ENCODE data around the gene PEX26.
A peak's percentile ranks its signal among the peaks of the same experiment; 100 is the strongest.
"Not testable (repeated sequence)": the region's sequence is repeated elsewhere in the genome, so short reads cannot be mapped to it uniquely, and the experiment has no call there.

Gene PEX26

DNA sequence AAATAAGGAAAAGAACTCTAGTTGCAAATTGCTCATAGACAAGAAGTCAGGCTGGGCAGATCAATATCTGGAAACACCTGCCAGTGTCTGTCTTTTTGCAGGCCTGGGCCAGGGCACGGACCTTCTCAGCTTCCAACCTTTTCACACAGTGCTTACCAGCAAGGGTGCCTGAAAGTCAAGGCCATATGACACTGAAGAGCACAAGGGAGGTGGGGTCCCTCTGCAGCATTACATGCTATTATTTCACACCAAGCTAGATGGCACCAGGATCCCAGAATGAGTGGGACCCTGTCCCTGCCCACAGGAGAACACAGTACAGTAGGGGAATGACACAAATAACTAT is 5.9 kb upstream of the PEX26 start:
- DNase-seq: no peak

DNA sequence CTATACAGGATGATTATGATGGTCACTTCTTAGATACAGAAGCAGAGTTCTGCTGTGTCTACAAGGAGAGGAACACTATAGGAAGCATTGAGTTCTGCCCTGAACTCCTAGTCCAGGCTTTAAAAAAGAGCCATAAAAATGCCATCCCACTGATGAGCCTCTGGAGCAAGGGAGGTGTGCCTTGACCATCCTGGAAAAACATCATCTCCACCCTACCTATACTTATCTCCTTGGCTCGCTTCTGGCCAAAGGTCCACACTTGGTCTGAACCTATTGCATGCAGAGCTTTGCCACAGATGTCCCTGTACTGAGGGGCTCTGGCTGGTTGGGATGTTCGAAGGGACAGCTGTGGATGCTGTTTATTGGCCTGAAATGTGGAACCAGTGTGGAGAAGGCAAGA is 4.3 kb upstream of the PEX26 start:
- no peak for DNase-seq

DNA sequence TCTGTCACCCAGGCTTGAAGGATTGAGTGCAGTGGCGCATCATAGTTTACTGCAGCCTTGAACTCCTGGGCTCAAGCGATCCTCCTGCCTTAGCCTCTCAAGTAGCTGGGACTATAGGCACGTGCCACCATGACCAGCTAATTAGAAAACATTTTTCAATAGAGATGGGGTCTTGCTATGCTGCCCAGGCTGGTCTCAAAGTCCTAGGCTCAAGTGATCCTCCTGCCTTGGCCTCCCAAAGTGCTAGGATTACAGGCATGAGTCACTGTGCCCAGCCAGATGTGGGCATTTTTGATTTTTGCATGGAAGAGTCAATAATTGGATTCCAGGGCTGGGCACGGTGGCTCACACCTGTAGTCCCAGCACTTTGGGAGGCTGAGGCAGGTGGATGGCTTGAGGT is 3.9 kb upstream of the PEX26 start:
- not testable (repeated sequence) for DNase-seq

DNA sequence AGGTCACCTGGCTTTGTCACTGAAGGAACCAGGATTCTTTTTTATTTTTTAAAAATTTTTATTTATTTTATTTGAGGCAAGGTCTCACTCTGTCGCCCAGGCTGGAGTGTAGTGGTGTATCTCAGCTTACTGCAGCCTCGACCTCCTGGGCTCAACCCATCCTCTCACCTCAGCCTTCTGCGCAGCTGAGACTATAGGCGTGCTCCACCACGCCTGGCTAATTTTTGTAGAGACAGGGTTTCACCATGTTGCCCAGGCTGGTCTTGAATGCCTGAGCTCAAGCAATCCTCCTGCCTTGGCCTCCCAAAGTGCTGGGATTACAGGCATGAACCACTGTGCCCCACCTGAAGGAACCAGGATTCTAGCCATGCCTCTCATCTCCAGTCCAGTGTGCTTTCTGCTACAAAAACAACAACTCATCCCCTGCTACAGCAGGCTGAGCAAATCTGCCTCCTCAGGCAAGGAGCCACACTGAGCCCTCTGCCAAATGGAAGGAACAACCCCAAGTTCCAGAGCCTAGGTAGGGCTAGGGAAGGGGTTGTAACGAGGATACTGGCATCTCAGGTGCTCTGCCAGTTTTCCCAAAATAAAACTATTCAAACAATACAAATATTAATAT is 2.6 kb upstream of the PEX26 start:
- no peak for DNase-seq

DNA sequence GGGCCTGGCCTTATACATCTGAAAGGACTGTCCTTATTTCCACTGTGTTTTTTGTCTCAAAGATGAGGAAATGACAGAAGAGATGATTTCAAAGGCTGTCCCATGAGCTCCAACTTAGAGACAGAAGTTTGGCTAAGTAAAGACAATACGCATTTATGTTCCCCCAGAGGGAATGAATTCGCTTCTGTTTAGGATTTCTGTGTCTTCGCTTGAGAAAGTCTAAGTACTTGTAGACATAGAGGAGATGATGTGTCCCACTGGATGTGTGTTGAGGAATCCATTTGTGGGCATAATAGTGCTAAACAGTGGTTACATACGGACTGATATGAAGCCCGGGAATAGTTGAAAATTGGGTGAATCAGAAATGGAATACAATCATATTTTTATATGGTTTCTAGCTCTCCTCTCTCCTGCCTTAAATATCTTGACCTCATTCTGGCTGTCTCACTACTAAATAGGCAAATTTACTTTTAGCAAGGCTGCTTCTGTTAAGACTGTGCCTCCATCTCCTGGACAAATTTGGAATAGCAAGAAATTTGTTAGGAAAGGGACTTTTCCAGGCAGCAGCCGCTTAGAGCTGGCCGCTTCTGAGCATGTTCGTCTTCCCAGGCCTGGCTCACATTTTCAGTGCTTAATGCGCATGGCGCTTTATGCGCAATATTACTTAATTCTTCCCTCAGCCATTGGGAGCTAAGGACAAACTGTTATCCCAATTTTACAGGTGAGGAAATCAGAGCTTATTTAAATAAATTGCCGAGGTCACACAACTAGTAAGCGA is 1.9 kb upstream of the PEX26 start:
- peak; percentile 62 to 75 for DNase-seq

DNA sequence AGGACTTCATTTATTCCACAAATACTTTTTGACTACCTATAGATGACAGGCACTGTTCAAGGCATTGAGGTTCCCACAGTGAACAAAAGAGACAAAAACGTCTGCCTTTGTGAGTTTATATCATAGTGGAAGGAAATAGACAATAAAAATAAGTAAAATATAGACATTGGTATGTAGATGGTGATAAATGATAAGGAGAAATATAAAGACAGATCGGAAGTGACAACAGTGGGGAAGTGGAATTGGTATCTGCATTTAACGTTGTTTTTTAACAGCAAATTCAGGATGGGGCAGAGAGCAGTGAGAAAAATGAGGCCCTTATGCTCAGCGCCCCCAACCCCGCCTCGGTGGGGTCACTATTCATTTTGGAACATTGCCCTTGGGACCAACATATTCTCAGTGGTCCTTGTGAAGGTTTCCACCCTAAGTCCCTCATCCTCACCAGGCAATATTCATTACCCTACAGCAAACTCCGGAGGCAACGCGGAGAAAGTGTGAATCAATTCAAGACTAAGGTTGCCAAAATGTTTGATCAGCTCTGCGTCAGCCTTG is 627 bp upstream of the PEX26 start:
- no peak for DNase-seq

DNA sequence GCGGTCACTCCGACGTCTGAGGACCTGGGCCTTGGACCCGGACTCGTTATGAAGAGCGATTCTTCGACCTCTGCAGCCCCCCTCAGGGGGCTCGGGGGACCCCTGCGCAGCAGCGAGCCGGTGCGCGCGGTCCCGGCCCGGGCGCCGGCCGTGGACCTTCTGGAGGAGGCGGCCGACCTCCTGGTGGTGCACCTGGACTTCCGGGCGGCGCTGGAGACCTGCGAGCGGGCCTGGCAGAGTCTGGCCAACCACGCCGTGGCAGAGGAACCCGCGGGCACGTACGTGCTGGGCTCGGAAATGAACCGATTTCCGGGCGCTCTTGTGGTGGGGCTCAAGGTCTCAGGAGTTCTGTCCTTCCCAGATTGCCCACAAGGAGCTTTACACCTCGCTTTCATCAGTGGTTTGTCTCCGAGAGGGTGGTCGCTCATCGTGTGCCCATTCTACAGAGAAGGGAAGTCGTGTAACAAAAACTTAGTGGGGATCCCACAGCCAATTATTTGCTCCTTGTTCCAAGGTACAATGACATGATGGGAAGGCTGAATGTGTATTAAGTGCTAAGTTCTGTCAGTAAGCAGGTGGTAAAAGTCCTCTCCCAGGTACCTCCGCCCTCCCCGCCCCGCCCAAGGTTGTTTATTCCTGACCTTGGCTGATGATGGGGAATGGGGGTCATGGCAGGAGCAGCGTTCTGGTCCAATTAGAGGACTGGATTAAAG is 695 bp downstream of the PEX26 start:
- DNase-seq: no peak

DNA sequence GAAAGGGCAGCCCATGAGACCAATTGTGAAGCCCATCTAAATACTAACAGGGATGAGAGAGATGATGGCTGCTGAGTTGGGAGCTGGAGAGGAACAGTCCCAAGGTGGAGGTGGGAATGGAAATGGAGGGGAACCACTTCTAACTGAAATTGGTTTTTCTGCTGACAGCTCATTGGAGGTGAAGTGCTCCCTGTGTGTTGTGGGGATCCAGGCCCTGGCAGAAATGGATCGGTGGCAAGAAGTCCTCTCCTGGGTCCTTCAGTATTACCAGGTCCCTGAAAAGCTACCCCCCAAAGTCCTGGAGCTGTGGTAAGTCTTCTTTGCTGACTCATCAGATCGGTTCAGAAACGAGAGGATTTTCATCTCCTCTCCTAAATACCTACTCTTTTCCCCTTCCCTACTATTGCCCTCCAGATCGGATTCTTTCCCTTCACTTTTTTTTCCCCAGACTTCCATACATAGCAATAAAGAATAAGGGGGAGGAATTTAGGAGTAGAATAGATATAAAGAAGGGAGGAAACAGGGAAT is 2.0 kb downstream of the PEX26 start:
- DNase-seq: no peak

DNA sequence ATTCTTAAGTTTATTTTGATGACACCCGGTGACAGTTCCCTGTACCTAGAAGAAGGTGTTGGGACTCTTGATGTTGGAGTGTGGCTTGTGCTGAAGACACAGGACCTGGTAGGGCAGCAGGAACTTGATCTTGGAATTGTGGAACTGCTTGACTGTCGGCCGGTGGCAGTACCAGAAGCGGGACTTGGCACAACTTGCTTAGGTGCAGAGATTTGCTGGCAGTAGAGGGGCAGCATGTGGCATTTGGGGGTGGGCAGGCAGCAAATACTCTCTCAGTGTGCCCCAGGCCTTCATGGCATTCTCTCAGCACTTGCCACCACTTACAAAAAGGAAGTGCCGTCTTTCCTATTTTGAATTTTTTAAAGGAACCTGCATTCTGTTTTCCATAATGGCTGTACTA is 3.6 kb downstream of the PEX26 start:
- no peak for DNase-seq

DNA sequence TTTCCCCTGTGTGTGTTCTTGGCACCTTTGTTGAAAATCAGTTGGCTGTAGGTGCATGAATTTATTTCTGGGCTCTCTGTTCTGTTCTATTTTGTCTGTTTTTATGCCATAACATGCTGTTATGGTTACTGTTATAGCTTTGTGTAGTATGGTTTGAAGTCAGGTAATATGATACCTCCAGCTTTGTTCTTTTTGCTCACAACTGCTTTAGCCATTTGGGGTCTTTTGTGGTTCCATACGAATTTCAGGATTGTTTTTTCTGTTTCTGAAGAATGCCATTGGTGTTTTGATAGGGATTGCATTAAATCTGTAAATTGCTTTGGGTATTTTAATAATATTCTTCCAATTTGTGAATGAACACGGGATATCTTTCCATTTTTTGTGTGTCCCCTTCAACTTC is 4.7 kb downstream of the PEX26 start:
- no peak for DNase-seq

DNA sequence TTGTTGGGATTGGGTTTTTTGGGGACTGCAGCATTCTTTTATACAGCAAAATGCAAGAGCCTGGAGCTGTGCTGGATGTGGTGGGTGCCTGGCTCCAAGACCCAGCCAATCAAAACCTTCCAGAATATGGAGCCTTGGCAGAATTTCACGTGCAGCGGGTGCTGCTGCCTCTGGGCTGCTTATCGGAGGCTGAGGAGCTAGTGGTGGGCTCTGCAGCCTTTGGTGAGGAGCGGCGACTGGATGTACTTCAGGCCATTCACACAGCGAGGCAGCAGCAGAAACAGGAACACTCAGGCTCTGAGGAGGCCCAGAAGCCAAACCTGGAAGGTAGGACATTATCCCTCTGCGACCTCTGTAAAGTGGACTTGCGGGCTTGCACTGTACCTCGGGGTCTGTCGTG is 5.6 kb downstream of the PEX26 start:
- no peak for DNase-seq

DNA sequence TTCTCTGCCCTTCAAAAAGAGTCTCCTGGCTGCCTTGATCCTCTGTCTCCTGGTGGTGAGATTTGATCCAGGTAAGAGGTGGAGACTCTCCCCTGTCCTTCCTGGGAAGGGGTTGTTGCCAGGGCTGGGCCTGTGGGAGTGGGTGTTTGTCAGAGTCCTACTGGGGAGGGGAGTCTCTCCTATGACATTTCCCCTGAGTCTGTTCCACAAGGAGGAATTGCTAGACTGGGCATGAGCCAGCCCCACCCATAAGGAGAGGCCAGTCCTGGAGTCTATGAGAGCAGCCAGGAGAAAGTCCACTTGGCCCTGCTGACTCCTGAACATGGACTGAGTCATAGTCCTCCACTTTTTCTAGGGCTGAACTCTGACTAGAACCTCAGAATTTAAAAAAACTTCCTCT is 7.4 kb downstream of the PEX26 start:
- no peak for DNase-seq

DNA sequence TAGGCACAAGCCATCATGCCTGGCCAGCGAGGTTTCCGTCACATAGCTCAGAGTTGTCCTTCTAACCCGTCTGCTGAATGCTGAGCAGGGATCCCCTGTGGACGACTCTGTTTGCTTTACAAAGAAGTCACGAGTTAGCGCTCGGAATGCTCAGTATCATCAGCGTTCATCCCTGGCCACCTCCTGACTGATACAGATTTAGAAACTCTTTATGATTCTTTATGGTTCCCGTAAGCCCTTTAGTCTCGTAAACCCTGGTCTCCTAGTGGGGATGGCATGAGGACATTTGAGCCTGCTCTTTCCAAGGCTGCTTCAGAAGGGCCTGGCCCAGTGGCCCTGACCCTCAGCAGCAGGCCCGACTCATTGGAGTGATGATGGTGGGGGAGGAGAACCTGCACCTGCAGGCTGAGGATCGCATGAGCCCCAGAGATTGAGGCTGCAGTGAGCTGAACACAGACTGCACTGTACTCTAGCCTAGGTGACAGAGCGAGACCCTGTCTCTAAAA is 9.6 kb downstream of the PEX26 start:
- DNase-seq: no peak

DNA sequence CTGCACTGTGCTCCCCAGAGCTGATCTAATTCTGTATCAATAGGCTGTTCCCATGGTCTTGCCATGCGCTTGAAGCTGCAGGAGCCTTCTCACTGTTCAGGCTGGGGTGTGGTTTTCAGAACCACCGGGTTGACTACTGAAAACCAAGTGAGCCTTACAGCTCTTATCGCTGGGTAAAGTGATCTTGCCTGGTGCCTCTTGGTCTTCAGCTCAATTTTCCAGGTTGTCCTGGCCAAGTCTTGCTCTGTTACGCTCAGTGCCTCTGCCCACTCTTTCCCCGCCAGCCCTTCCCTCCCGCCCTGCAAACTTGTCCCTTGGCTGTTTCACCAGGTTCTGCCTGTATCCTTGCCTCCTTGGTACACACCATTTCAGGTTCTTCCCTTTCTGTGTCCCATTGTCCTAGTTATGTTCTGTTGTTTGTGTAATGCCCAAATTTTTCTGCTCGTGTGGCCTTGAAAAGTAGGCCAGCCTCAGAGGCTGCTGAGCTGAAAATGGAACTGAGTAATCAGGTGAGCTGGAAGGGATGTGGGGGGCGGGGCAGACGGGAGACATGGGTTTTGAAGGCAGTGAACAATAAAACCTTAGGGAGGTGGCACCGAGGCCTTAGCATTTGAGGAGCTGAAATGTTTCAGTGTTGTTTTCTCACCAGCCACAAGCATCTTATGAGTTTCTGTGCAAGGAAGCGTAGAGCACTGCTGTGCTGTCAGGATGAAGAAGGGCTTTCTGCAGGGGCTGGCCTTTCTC is 11.2 kb downstream of the PEX26 start:
- no peak for DNase-seq

DNA sequence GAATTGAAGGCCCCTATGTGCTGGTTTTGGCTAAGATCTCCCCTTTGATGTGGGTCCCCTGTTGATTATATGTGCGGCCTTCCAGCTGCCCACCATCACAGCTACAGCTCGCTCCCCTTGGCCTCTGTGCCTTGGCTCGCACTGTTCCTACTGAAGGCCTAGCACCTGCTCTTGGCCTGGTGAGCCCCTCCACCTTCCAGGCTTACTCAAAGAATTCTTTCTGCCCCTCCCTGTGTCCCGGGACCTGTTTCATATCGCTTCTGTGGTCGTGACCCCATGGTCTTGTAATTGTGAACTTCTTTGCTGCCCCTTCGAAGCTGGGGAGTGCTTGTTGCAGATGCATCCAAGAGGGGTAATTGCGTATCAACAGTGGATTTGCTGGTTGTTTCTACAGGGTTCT is 12.5 kb downstream of the PEX26 start:
- no peak for DNase-seq

DNA sequence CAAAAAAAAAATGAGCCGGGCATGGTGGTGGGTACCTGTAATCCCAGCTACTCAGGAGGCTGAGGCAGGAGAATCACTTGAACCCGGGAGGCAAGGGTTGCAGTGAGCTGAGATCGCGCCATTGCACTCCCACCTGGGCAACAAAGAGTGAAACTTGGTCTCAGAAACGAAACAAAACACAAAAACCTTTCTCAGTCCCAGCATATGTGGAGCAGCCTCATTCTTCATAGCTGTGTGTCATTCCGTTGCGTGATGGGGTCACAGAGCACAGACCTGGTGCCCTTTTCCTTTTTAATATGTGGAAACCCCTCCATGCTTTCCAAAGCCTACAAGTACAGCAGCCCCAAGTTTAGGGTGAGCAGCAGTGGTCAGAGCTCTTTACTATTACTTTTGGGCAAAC is 13.7 kb downstream of the PEX26 start:
- no peak for DNase-seq

DNA sequence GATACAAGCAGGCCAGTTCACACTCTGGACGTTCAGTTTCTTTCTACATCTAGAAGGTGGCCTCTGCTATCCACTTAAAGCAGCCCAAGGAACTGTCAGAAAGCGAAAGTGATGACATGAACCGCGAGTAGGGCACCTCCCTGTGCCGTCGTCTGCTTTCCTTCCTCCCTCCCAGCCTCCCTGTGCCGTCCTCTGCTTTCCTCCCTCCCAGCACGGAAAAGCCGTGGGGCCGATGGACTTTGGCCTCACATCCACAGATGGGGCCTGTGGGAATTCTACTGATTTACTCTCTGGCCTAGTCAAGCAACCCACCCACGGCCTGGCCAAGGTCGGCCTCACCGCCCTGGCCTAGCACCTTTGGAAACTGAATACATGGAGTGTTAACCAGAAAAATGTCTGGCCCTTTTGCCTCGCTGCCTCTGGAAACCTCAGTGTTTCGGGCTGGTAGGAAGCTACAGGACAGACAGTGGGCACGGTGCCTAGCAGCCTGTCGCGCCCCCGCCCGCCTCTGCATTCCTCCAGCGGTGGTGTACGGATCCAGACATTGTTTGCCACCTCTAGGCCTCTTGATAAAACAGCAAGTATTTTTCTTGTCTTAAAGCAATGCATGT is 14.2 kb downstream of the PEX26 start:
- DNase-seq: no peak

DNA sequence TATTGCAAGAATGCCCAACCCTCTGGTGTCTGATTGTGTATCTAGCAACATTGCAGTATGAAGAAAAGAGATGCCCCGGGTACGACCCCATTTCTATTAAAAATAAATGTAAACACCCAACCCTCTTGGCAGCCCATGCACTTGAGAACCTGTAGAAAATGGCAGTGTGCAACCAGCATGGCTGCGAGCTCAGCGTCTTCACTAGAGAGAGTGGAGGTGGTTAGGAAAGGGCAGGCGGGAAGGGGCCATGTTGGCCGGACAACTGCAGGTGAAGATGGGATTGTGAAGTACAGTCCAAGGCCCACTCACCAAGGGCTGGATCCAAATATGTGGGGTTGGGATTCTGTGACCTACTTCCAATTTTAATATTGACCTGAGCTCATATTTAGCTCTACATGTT is 15.9 kb downstream of the PEX26 start:
- no peak for DNase-seq

DNA sequence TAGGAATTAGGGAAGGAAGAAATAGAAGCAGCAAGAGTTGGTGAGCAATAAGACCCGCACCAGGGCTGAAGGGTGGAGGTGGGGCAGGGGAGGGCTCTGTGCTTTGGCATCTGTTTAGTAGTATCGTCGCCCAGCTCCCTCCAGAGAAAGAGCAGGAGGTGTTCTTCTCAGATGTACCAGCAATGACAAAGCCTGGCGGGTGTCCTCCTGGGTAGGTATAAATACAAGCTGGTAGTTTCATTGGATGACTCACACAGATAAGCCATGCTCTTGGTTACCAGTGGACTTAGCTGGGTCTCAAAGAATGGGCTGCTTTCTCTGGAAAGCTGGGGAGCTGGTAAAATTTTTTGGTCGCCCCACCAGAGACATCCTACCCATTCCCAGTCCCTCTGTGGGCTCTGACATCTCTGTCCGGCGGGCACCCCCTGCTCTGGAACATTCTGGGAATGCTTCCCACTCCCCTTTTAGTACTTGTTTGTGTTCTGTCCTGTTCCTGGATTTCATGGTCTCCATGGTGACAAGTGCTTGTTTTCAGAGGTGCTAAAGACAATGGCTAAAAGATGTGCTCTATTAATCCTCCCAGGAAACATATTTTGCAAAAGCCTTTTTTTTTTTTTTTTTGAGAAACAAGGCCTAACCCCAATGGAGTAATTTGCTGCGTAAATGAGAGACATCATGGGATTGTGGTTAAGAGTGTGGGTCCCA is 17.5 kb downstream of the PEX26 start:
- DNase-seq: no peak

DNA sequence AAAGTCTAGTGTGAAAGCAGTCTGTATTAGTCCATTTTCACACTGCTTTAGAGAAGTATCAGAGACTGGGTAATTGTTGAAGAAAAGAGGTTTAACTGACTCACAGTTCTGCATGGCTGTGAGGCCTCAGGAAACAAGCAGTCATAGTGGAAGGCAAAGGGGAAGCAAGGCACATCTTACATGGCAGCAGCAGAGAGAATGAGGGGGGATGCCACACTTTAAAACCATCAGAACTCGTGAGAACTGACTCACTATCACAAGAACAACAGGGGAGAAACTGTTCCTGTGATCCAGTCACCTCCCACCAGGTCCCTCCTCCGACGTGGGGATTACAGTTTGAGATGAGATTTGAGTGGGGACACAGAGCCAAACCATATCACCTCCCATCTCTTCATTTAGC is 19.0 kb downstream of the PEX26 start:
- DNase-seq: no peak

DNA sequence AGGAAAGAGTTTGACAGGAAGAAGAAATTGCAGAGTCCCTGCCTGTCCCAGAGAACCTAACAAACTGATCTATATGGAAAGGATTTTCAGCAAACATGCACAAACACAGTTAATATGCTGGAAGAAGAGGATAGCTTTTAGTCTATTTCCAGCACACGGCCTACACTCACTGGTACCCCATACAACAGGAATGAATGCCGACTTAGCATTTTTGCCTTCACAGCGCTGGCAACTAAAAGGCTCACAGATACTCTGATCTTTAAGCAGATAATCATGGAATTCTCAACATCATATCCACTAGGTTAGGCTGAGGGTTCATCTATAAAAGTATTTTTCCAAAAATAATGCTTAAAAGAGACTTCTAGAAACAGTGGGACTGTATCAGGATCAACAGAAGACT is 23.0 kb downstream of the PEX26 start:
- no peak for DNase-seq

DNA sequence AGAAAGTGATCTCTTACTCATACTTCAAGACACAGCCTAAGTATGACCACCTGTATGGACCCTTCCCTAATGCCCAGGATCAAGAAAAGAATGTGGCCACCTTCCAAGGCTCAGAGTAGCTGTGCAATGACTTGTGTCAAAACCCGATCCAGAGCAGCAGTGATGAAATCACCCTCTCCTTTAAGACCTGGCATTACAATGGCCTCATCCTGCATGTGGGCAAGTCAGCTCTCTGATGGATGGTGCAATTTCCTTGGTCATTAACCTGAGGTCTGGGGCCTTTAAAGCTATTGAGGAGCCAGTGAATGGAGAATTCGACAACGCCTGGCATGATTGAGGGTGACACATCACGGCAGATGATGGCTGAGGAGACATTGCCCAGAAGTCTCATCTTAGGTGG is 23.7 kb downstream of the PEX26 start:
- no peak for DNase-seq

Measured in NCI-H1930 (cell line).